ENCODE results near the gene ANKK1. TPM values are rescaled to one million over a fixed set of nuclear protein-coding genes. Genes with fewer than 3 reads are reported as not detected.

Gene ANKK1
- total RNA-seq, 1 experiment from 2014 or later = 0.90 TPM

DNA sequence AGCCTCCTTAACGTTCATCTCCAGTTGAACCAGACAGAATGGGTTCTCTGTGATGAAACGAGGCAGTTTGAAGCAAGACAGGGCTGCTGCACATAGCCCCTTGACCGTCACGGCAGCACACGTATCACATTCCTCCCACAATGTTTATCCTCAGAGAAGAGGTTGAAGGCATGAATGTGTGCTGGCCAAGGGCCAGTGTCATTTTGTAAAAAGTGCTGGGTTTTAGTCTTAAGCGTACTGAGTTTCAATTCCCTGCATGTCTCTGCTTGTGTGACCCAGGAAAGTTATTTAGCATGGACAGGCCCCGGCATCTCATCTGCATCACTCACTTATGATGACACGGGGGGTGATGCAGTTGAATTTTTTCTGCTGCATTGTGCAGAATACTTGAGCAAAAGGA lies 41.6 kb upstream of the ANKK1 start:
- H3K27ac Mint-ChIP-seq (ENCODE audit: unreplicated experiment) = no peak overlapping the region
- no peaks in the 10 kb centered on the region for H3K9me3 Mint-ChIP-seq (ENCODE audit: low read depth, unreplicated experiment)
- no peaks in the 10 kb centered on the region for H3K27me3 Mint-ChIP-seq (ENCODE audit: unreplicated experiment)
- no peak for DNase-seq
- intact Hi-C loops (cut with micrococcal nuclease; ENCODE audit: unreplicated experiment) = no loop called here
- no peak overlapping the region for H3K4me3 Mint-ChIP-seq (ENCODE audit: low read depth, unreplicated experiment)
- TF ChIP-seq, protein P1, sequence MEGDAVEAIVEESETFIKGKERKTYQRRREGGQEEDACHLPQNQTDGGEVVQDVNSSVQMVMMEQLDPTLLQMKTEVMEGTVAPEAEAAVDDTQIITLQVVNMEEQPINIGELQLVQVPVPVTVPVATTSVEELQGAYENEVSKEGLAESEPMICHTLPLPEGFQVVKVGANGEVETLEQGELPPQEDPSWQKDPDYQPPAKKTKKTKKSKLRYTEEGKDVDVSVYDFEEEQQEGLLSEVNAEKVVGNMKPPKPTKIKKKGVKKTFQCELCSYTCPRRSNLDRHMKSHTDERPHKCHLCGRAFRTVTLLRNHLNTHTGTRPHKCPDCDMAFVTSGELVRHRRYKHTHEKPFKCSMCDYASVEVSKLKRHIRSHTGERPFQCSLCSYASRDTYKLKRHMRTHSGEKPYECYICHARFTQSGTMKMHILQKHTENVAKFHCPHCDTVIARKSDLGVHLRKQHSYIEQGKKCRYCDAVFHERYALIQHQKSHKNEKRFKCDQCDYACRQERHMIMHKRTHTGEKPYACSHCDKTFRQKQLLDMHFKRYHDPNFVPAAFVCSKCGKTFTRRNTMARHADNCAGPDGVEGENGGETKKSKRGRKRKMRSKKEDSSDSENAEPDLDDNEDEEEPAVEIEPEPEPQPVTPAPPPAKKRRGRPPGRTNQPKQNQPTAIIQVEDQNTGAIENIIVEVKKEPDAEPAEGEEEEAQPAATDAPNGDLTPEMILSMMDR (IDR thresholded peaks at IDR 0.05; ENCODE audit: unreplicated experiment) = no peak
- CTCF ChIA-PET = interaction anchor here (0.6 kb wide), 1 partner anchor 236 kb away, joined by 5 read pairs; no protein-coding TSS in a partner anchor
- no peaks in the 10 kb centered on the region for H3K4me1 Mint-ChIP-seq (ENCODE audit: low read depth, unreplicated experiment)
- no peaks in the 10 kb centered on the region for H3K36me3 Mint-ChIP-seq (ENCODE audit: insufficient read depth, unreplicated experiment)
- BruUV-seq (replicated peaks) = no TSS peak

DNA sequence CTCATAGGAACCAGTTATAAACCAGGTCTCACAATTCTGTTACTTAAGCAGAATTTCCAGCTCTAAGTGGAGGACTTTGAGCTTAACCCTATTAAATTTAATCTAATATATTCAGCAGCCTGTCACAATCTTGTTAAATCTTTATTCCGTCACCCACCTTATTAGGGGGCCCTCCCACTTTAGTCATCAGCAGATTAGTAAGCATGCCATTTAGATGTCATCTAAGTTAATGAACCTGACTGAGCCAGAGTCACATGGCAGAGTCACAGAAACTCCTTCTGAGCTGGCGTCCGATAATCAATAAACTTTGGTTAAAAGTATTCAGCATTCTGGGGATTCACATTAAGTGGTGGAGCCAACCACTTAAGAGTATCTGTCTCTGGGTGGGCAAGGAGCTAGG lies 38.1 kb upstream of the ANKK1 start:
- H3K27me3 Mint-ChIP-seq (ENCODE audit: unreplicated experiment) = no peaks in the 10 kb centered on the region
- BruUV-seq (replicated peaks) = no TSS peak
- intact Hi-C loops (cut with micrococcal nuclease; ENCODE audit: unreplicated experiment) = no loop called here
- no peak for DNase-seq
- CTCF ChIA-PET = no interaction called here
- no peaks in the 10 kb centered on the region for H3K36me3 Mint-ChIP-seq (ENCODE audit: insufficient read depth, unreplicated experiment)
- H3K9me3 Mint-ChIP-seq (ENCODE audit: low read depth, unreplicated experiment) = no peaks in the 10 kb centered on the region
- TF ChIP-seq, protein P1 (IDR thresholded peaks at IDR 0.05; ENCODE audit: unreplicated experiment) = no peak
- no peak overlapping the region for H3K27ac Mint-ChIP-seq (ENCODE audit: unreplicated experiment)
- H3K4me3 Mint-ChIP-seq (ENCODE audit: low read depth, unreplicated experiment) = no peak overlapping the region
- H3K4me1 Mint-ChIP-seq (ENCODE audit: low read depth, unreplicated experiment) = no peaks in the 10 kb centered on the region

DNA sequence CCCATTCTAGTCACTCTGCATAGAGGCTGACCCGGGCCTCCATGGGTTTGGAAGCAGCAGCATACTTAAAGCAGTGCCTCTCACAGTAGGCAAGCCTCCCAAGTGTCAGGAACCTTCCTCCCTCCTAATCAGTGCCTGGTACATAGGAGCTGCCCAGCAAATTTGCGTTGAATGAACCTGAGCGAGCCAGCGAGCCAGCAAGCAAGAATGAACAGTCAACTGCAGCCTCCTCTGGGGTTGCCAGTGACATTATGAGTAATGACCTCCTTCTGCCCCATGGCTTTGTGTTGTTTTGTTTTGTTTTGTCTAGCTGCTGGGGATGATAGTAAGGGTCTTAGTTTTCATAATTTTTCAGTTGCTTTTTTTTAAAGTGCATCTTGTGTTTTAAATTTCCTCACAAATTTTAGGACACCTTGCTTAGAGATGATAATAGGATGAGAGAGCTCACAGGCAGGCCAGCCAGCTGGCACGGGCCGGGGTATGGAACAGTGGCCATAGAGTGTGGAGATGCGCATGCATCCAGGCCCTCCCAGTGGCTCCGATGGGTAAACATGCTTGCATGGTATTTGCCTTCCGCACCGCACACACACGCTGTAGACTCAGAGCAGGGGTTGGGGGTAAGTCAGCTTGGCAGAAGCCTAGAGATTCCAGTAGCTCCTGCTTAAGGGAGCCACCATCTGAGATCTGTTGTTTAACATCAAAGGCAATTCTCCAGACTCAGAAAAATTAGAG lies 37.1 kb upstream of the ANKK1 start:
- TF ChIP-seq, protein P1 (IDR thresholded peaks at IDR 0.05; ENCODE audit: unreplicated experiment) = no peak
- Mint-ChIP-seq H3K27ac (ENCODE audit: unreplicated experiment) (no peak overlapping the region), H3K4me1 (ENCODE audit: low read depth, unreplicated experiment) (no peaks in the 10 kb centered on the region), H3K27me3 (ENCODE audit: unreplicated experiment) (no peaks in the 10 kb centered on the region), H3K9me3 (ENCODE audit: low read depth, unreplicated experiment) (no peaks in the 10 kb centered on the region), H3K4me3 (ENCODE audit: low read depth, unreplicated experiment) (no peak overlapping the region), H3K36me3 (ENCODE audit: insufficient read depth, unreplicated experiment) (no peaks in the 10 kb centered on the region)
- BruUV-seq (replicated peaks) = no TSS peak
- intact Hi-C loops (cut with micrococcal nuclease; ENCODE audit: unreplicated experiment) = no loop called here
- no peak for DNase-seq
- CTCF ChIA-PET = no interaction called here

DNA sequence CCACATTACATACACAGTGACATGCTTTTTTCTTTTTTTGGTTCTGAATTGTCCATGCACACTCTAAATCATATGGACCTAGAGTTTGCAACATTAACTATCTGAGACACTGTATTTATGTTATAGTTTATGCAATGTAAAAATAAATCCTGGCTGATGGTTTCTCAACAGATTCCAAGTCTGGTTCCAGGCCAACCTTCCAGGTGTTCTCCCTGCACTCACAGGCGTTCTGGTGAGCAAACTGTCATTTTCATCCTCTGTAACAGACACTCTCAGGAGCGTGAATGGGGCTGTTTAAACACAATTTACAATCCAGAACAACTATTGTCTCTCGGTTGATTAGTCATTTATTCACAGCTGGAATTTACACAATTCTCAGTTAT lies 36.5 kb upstream of the ANKK1 start:
- CTCF ChIA-PET = no interaction called here
- TF ChIP-seq, protein P1 (IDR thresholded peaks at IDR 0.05; ENCODE audit: unreplicated experiment) = no peak
- H3K9me3 Mint-ChIP-seq (ENCODE audit: low read depth, unreplicated experiment) = peaks cover 2% of the 10 kb centered on the region
- H3K4me3 Mint-ChIP-seq (ENCODE audit: low read depth, unreplicated experiment) = no peak overlapping the region
- H3K4me1 Mint-ChIP-seq (ENCODE audit: low read depth, unreplicated experiment) = no peaks in the 10 kb centered on the region
- H3K36me3 Mint-ChIP-seq (ENCODE audit: insufficient read depth, unreplicated experiment) = no peaks in the 10 kb centered on the region
- no peak overlapping the region for H3K27ac Mint-ChIP-seq (ENCODE audit: unreplicated experiment)
- DNase-seq = no peak
- intact Hi-C loops (cut with micrococcal nuclease; ENCODE audit: unreplicated experiment) = no loop called here
- no peaks in the 10 kb centered on the region for H3K27me3 Mint-ChIP-seq (ENCODE audit: unreplicated experiment)
- BruUV-seq (replicated peaks) = no TSS peak
